ENCODE results near the gene TAF5L. TPM values are rescaled to one million over a fixed set of nuclear protein-coding genes. Genes with fewer than 3 reads are reported as not detected.

Gene TAF5L
- total and polyA plus RNA-seq, 2 of the 4 experiments (the other 2 are of a cell fraction): 17.9 to 18.6 TPM

DNA sequence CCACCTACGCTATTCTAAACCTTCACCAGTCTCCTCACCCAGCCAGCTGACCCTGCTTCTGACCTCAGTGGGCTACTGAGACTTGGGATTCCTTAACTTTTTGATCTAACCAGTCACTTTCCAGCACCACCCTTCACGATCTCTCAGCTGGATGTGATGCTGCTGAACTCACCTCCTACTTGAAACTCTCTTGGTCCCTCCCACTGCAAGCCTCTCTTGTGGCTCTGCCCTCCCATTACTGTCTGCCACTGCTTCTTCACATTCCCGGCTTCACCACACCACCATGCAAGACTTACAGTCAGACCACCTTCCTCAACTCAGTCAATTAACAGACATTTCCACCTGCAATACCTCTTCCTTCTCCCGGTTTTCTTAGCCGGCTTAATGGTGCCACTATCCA is 6.3 kb downstream of the TAF5L start:
- no peak overlapping the region for H2AK5ac ChIP-seq (ENCODE audit: low read depth, low read length)
- 79% methylated on average over 3 of the region's 5 CpGs; no CpG with 5 or more reads in 1 of the 2 experiments for WGBS, 2 experiments (ENCODE audit: extremely low coverage in 2 of 2, insufficient read length in 1 of 2)
- no peak for TF ChIP-seq RAD21 (IDR thresholded peaks at IDR 0.05; ENCODE audit: low read length)
- TF ChIP-seq MAFK (IDR thresholded peaks at IDR 0.05; ENCODE audit: low read depth, low read length): no peak
- no peak for TF ChIP-seq FOS (IDR thresholded peaks at IDR 0.05; ENCODE audit: low read depth, low read length)
- no peak for TF ChIP-seq RCOR1 (IDR thresholded peaks at IDR 0.05; ENCODE audit: insufficient replicate concordance, low read length)
- no peak for TF ChIP-seq MAZ (IDR thresholded peaks at IDR 0.05; ENCODE audit: borderline replicate concordance, low read depth, low read length)
- no peak overlapping the region for H3K4me2 ChIP-seq (ENCODE audit: low read depth, low read length)
- H4K20me1 ChIP-seq (ENCODE audit: insufficient read depth, low read length): peaks cover 56% of the 10 kb centered on the region
- no peak overlapping the region for H3K4me3 ChIP-seq (ENCODE audit: insufficient read depth, low read depth, low read length)
- H3K27ac ChIP-seq (ENCODE audit: insufficient read depth, low read length): no peak overlapping the region
- H3K27me3 ChIP-seq (ENCODE audit: control insufficient read depth, insufficient read depth, low read length): no peaks in the 10 kb centered on the region
- H4K8ac ChIP-seq (ENCODE audit: low read depth in 2 of 2, low read length in 2 of 2): no peak overlapping the region
- H4K5ac ChIP-seq (ENCODE audit: low read depth, low read length): no peak overlapping the region
- in situ Hi-C loops (cut with MboI; ENCODE audit: low sequenced_read_pairs) (no loop called here), dilution Hi-C loops (cut with HindIII; ENCODE audit: low sequenced_read_pairs, unreplicated experiment) (no loop called here), intact Hi-C loops (cut with micrococcal nuclease) (no loop called here)
- DNase-seq (no peak), ATAC-seq (ENCODE audit: low read depth) (no peak)
- H3K9me3 ChIP-seq (ENCODE audit: control insufficient read depth, insufficient read depth, low read length): no peaks in the 10 kb centered on the region
- no peak overlapping the region for H2AFZ ChIP-seq (replicated peaks; ENCODE audit: low read length, poor library complexity)
- POLR2A ChIA-PET (ENCODE audit: unreplicated experiment): no interaction called here
- CTCF ChIA-PET: no interaction called here
- H3K4me1 ChIP-seq (ENCODE audit: control insufficient read depth, insufficient read depth, low read length): peaks cover under 1% of the 10 kb centered on the region
- no peak overlapping the region for H2AK9ac ChIP-seq (replicated peaks; ENCODE audit: low read depth, low read length, poor library complexity)
- BruUV-seq (replicated peaks): no TSS peak
- no peak overlapping the region for H3K56ac ChIP-seq (ENCODE audit: extremely low read depth, insufficient read depth, low read length)
- H3K9me1 ChIP-seq (ENCODE audit: insufficient read depth, low read length): peaks cover 12% of the 10 kb centered on the region
- no peak overlapping the region for H2BK5ac ChIP-seq (ENCODE audit: low read depth, low read length, poor library complexity, severe bottlenecking)
- H3K18ac ChIP-seq (ENCODE audit: low read depth, low read length): no peak overlapping the region
- no peak overlapping the region for H3K23ac ChIP-seq (ENCODE audit: low read depth, low read length)
- 0 out of 2 replicates have a peak, but pooled peaks cover 2% of the 10 kb centered on the region for H3K36me3 ChIP-seq (ENCODE audit: control insufficient read depth, insufficient read depth, low read length)
- no peak overlapping the region for H2BK20ac ChIP-seq (ENCODE audit: low read depth, low read length)
- 0 out of 2 replicates have a peak overlapping the region, but pooled peaks have one; percentile 21 for H3K14ac ChIP-seq (replicated peaks; ENCODE audit: low read depth, low read length)
- no peak overlapping the region for H3K9ac ChIP-seq (ENCODE audit: low read depth, low read length)
- no peak overlapping the region for H3K4ac ChIP-seq (ENCODE audit: low read depth, low read length)
- H3K79me1 ChIP-seq (ENCODE audit: low read depth in 1 of 2, low read length in 2 of 2): peaks cover 29 to 63% of the 10 kb centered on the region in 2 experiments
- H4K91ac ChIP-seq (ENCODE audit: insufficient read depth, low read depth, low read length): no peak overlapping the region
- no peak overlapping the region for H2BK15ac ChIP-seq (ENCODE audit: low read depth, low read length)
- H2BK120ac ChIP-seq (ENCODE audit: low read depth, low read length): no peak overlapping the region
